OCI-LY7 (cell line): ENCODE results near the gene SLC6A17.

Source experiments
- EZH2phosphoT487 ChIP-seq: fragments of 200-600 bp; sonication (generic); IDR thresholded peaks from 2 replicates; pipeline ENCODE4 v1.6.1; 2018; ENCODE audit warnings: low read depth, borderline replicate concordance, mild to moderate bottlenecking, mixed run types, antibody characterized with exemption, low read length, moderate library complexity, mixed read lengths
- TF ChIP-seq, protein P1 (sequence below): fragments of 200-600 bp; sonication (generic); conservative IDR thresholded peaks from 2 replicates; pipeline ENCODE4 v1.5.1; 2014; ENCODE audit warnings: mild to moderate bottlenecking, antibody characterized with exemption, low read length, moderate library complexity, mixed read lengths

DNA sequence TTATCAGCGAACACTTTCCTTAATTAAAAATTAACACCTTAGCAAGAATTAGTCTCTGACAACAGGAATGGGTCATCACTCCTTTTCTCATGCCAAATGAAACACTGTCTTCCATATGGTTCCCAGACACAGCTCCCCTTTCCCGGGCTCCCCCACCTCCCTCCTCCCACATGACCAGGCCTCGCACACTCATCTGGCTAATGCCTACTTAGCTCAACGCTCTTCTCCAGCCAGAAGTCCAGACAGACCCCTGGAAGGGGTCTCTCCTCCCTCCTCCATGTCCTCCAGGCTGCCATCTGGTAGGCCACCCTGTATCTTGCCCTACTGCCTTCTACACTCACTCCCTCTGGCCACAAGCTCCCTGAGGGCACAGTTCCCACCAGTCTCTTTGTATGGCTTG, 99.7 kb downstream of the SLC6A17 start:
- TF ChIP-seq, protein P1, sequence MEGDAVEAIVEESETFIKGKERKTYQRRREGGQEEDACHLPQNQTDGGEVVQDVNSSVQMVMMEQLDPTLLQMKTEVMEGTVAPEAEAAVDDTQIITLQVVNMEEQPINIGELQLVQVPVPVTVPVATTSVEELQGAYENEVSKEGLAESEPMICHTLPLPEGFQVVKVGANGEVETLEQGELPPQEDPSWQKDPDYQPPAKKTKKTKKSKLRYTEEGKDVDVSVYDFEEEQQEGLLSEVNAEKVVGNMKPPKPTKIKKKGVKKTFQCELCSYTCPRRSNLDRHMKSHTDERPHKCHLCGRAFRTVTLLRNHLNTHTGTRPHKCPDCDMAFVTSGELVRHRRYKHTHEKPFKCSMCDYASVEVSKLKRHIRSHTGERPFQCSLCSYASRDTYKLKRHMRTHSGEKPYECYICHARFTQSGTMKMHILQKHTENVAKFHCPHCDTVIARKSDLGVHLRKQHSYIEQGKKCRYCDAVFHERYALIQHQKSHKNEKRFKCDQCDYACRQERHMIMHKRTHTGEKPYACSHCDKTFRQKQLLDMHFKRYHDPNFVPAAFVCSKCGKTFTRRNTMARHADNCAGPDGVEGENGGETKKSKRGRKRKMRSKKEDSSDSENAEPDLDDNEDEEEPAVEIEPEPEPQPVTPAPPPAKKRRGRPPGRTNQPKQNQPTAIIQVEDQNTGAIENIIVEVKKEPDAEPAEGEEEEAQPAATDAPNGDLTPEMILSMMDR: no peak
- no peak for TF ChIP-seq EZH2phosphoT487
